GM21515 (cell line): ENCODE results near the gene WDR18.

Experiments
- ATAC-seq: cut with Tn5 transposase; IDR thresholded peaks from one replicate; pipeline ENCODE4 v1.9.1; 2021; ENCODE audit not compliant: unreplicated experiment

The WDR18 gene

GRCh38 chr19:964116-964520 lies 20.0 kb upstream of the WDR18 start:
- ATAC-seq, result no peak

GRCh38 chr19:964761-965694 lies 19.1 kb upstream of the WDR18 start:
- no peak for ATAC-seq

GRCh38 chr19:966485-967088 lies 17.6 kb upstream of the WDR18 start:
- ATAC-seq, result no peak

GRCh38 chr19:970695-971094 lies 13.4 kb upstream of the WDR18 start:
- ATAC-seq, result no peak

GRCh38 chr19:971795-972194 lies 12.3 kb upstream of the WDR18 start:
- no peak for ATAC-seq

GRCh38 chr19:972281-972680 lies 11.9 kb upstream of the WDR18 start:
- ATAC-seq, result no peak

GRCh38 chr19:973726-974563 lies 10.2 kb upstream of the WDR18 start:
- no peak for ATAC-seq

- ATAC-seq, result no peak
These were observed 9.4 kb upstream of the WDR18 start for GRCh38 chr19:974564-975257.

GRCh38 chr19:976476-976875 lies 7.7 kb upstream of the WDR18 start:
- no peak for ATAC-seq

- no peak for ATAC-seq
These were observed 7.1 kb upstream of the WDR18 start for GRCh38 chr19:977058-977464.

- no peak for ATAC-seq
These were observed 4.8 kb upstream of the WDR18 start for GRCh38 chr19:979318-979741.

GRCh38 chr19:980133-980998 lies 3.8 kb upstream of the WDR18 start:
- ATAC-seq, result no peak

GRCh38 chr19:982567-983170 lies 1.5 kb upstream of the WDR18 start:
- peak; percentile 54 for ATAC-seq

- no peak for ATAC-seq
These were observed 1.9 kb downstream of the WDR18 start for GRCh38 chr19:986083-986482.

- ATAC-seq, result no peak
These were observed 3.9 kb downstream of the WDR18 start for GRCh38 chr19:988081-988480.

GRCh38 chr19:988510-988909 lies 4.4 kb downstream of the WDR18 start:
- no peak for ATAC-seq

- no peak for ATAC-seq
These were observed 5.4 kb downstream of the WDR18 start for GRCh38 chr19:989381-990081.

- ATAC-seq, result no peak
These were observed 6.0 kb downstream of the WDR18 start for GRCh38 chr19:990119-990571.

- ATAC-seq, result no peak
These were observed 6.6 kb downstream of the WDR18 start for GRCh38 chr19:990746-991145.
